GM19455 (cell line): Measurements from ENCODE around the gene TMSB10.
"Not testable (repeated sequence)": the region's sequence is repeated elsewhere in the genome, so short reads cannot be mapped to it uniquely, and the experiment has no call there.

Experiments used
- ATAC-seq: cut with Tn5 transposase; IDR thresholded peaks from one replicate; pipeline ENCODE4 v1.9.1; 2021; ENCODE audit not compliant: unreplicated experiment

Gene TMSB10

GRCh38 chr2:84905181-84906107 lies at the start of gene TMSB10:
Gene TMSB10, plus strand, starts transcription at chr2:84905656.
- peak; percentile 69 for ATAC-seq

GRCh38 chr2:84855731-84856130 lies 49.7 kb upstream of the TMSB10 start:
- no peak for ATAC-seq

GRCh38 chr2:84856787-84857186 lies 48.7 kb upstream of the TMSB10 start:
- ATAC-seq: no peak

- no peak for ATAC-seq
Measured at GRCh38 chr2:84857566-84857965, 47.9 kb upstream of the TMSB10 start.

GRCh38 chr2:84858123-84858522 lies 47.3 kb upstream of the TMSB10 start:
- no peak for ATAC-seq

- ATAC-seq: no peak
Measured at GRCh38 chr2:84858937-84859336, 46.5 kb upstream of the TMSB10 start.

- no peak for ATAC-seq
Measured at GRCh38 chr2:84861539-84861938, 43.9 kb upstream of the TMSB10 start.

GRCh38 chr2:84862006-84862405 lies 43.5 kb upstream of the TMSB10 start:
- no peak for ATAC-seq

- ATAC-seq: no peak
Measured at GRCh38 chr2:84865181-84865783, 40.2 kb upstream of the TMSB10 start.

GRCh38 chr2:84866122-84866521 lies 39.3 kb upstream of the TMSB10 start:
- ATAC-seq: no peak

- not testable (repeated sequence) for ATAC-seq
Measured at GRCh38 chr2:84868327-84868726, 37.1 kb upstream of the TMSB10 start.

- ATAC-seq: no peak
Measured at GRCh38 chr2:84870306-84870705, 35.1 kb upstream of the TMSB10 start.

- not testable (repeated sequence) for ATAC-seq
Measured at GRCh38 chr2:84872691-84873090, 32.8 kb upstream of the TMSB10 start.

- no peak for ATAC-seq
Measured at GRCh38 chr2:84873350-84873749, 32.1 kb upstream of the TMSB10 start.

GRCh38 chr2:84874381-84875212 lies 30.9 kb upstream of the TMSB10 start:
- ATAC-seq: no peak

- no peak for ATAC-seq
Measured at GRCh38 chr2:84875213-84875560, 30.3 kb upstream of the TMSB10 start.

GRCh38 chr2:84875619-84876018 lies 29.8 kb upstream of the TMSB10 start:
- ATAC-seq: not testable (repeated sequence)

- no peak for ATAC-seq
Measured at GRCh38 chr2:84876369-84876768, 29.1 kb upstream of the TMSB10 start.

- no peak for ATAC-seq
Measured at GRCh38 chr2:84878459-84878858, 27.0 kb upstream of the TMSB10 start.

GRCh38 chr2:84878896-84879583 lies 26.4 kb upstream of the TMSB10 start:
- no peak for ATAC-seq
